GM23248 (cell line): ENCODE data around the gene HEBP2. TPM values are rescaled to one million over a fixed set of nuclear protein-coding genes. Genes with fewer than 3 reads are reported as not detected.

Experiments used
- DNase-seq: peaks from one replicate; pipeline ENCODE4 v3.0.0-alpha.2; 2015
- H2AFZ ChIP-seq: fragments of 200-600 bp; sonication (generic); 2 replicates; pipeline ENCODE4 v1.6.1; 2016; ENCODE audit warnings: antibody characterized with exemption
- H3F3A ChIP-seq: fragments of 200-600 bp; sonication (generic); 2 replicates; pipeline ENCODE4 v1.6.1; 2016; ENCODE audit warnings: mild to moderate bottlenecking, antibody characterized with exemption, mixed run types; ENCODE audit not compliant: insufficient read depth
- H3K27ac ChIP-seq: fragments of 200-600 bp; sonication (generic); 2 replicates; pipeline ENCODE4 v1.5.1; 2016; ENCODE audit warnings: mild to moderate bottlenecking
- H3K27me3 ChIP-seq: fragments of 200-600 bp; sonication (generic); replicated peaks from 2 replicates; pipeline ENCODE4 v1.6.1; 2016; ENCODE audit warnings: mild to moderate bottlenecking; ENCODE audit not compliant: insufficient read depth
- H3K36me3 ChIP-seq: fragments of 200-600 bp; sonication (generic); 2 replicates; pipeline ENCODE4 v1.6.1; 2016; ENCODE audit warnings: low read depth, mild to moderate bottlenecking
- H3K4me1 ChIP-seq: fragments of 200-600 bp; sonication (generic); 2 replicates; pipeline ENCODE4 v1.6.1; 2016; ENCODE audit warnings: mild to moderate bottlenecking; ENCODE audit not compliant: insufficient read depth
- H3K4me2 ChIP-seq: fragments of 200-600 bp; sonication (generic); one replicate; pipeline ENCODE4 v1.6.1; 2016; ENCODE audit warnings: mild to moderate bottlenecking; ENCODE audit not compliant: unreplicated experiment
- H3K4me3 ChIP-seq: fragments of 200-600 bp; sonication (generic); 2 replicates; pipeline ENCODE4 v1.5.1; 2016; ENCODE audit warnings: mild to moderate bottlenecking
- H3K79me2 ChIP-seq: fragments of 200-600 bp; sonication (generic); 2 replicates; pipeline ENCODE4 v1.6.1; 2016; ENCODE audit warnings: mild to moderate bottlenecking; ENCODE audit not compliant: insufficient read depth
- H3K9ac ChIP-seq: fragments of 200-600 bp; sonication (generic); 2 replicates; pipeline ENCODE4 v1.6.1; 2016; ENCODE audit warnings: mild to moderate bottlenecking
- H3K9me2 ChIP-seq: fragments of 200-600 bp; sonication (generic); 2 replicates; pipeline ENCODE4 v1.6.1; 2016; ENCODE audit warnings: mixed run types, mild to moderate bottlenecking, moderate library complexity; ENCODE audit not compliant: insufficient read depth
- H3K9me3 ChIP-seq: fragments of 200-600 bp; sonication (generic); one replicate; pipeline ENCODE4 v1.6.1; 2017; ENCODE audit warnings: low read depth
- H4K20me1 ChIP-seq: fragments of 200-600 bp; sonication (generic); 2 replicates; pipeline ENCODE4 v1.6.0; 2016; ENCODE audit not compliant: insufficient read depth
- EZH2 ChIP-seq: fragments of 200-600 bp; sonication (generic); IDR thresholded peaks from 2 replicates; pipeline ENCODE4 v1.6.1; 2018; ENCODE audit warnings: antibody characterized with exemption, mild to moderate bottlenecking; ENCODE audit not compliant: insufficient read depth, poor library complexity, severe bottlenecking
- EZH2phosphoT487 ChIP-seq: fragments of 200-600 bp; sonication (generic); IDR thresholded peaks from 2 replicates; pipeline ENCODE4 v1.6.1; 2018; ENCODE audit warnings: antibody characterized with exemption, moderate library complexity, mild to moderate bottlenecking, low read depth; ENCODE audit not compliant: insufficient read depth
- WGBS, 2 experiments: methylation state at CpG; one replicate each; pipeline ENCODE4 v1.1.6; 2015 to 2017; ENCODE audit warnings: low lambda C conversion rate in 2 of 2, low coverage in 1 of 2; ENCODE audit errors: missing lambda C conversion rate in 2 of 2; 5-methylcytosine and 5-hydroxymethylcytosine counted together
- in situ Hi-C: fragments of 300-500 bp; cut with MboI; formaldehyde crosslinking; loops from 2 replicates; pipeline ENCODE4 v1.15.0; 2020
- polyA plus RNA-seq: library from polyadenylated mRNA; unstranded; fragments of >200 nt; fragmentation: Nextera tagmentation; extraction: Ambion mirVana; gene quantifications from 2 replicates; pipeline ENCODE4 v1.2.1, GENCODE V29; 2016
- total RNA-seq: library from RNA; depleted of rRNA; stranded (reverse); fragments of >200 nt; shearing (Covaris generic); gene quantifications from 2 replicates; pipeline ENCODE4 v1.2.3, GENCODE V29; 2014

HEBP2 gene
- total and polyA plus RNA-seq, 2 experiments from 2014 or later: 62.8 to 102 TPM

- Histone ChIP-seq H3K9me2 (no peaks in the 10 kb centered on the region), H4K20me1 (no peaks in the 10 kb centered on the region), H3K4me2 (no peak overlapping the region), H3F3A (no peaks in the 10 kb centered on the region), H3K9ac (no peak overlapping the region), H3K4me1 (no peaks in the 10 kb centered on the region), H3K27me3 (no peaks in the 10 kb centered on the region), H3K4me3 (no peak overlapping the region), H3K27ac (no peak overlapping the region), H3K36me3 (no peaks in the 10 kb centered on the region), H2AFZ (no peak overlapping the region), H3K9me3 (no peaks in the 10 kb centered on the region), H3K79me2 (no peaks in the 10 kb centered on the region)
- WGBS, 2 experiments: 95 to 96% methylated on average over 11 of the region's 11 CpGs
- in situ Hi-C loops: loop anchor here (5.0 to 25.0 kb wide), 3 partner anchors 75 to 330 kb away; partner anchors contain the start of gene CCDC28A
- TF ChIP-seq EZH2: no peak
- TF ChIP-seq EZH2phosphoT487: no peak
- DNase-seq: no peak
These were observed 28.0 kb downstream of the HEBP2 start for GRCh38 chr6:138432063-138432356.

GRCh38 chr6:138434096-138434495 lies 30.1 kb downstream of the HEBP2 start:
- Histone ChIP-seq H4K20me1 (no peaks in the 10 kb centered on the region), H3K27me3 (no peaks in the 10 kb centered on the region), H3K4me3 (no peak overlapping the region), H2AFZ (no peak overlapping the region), H3K9me2 (no peaks in the 10 kb centered on the region), H3K36me3 (no peaks in the 10 kb centered on the region), H3K4me2 (no peak overlapping the region), H3F3A (no peaks in the 10 kb centered on the region), H3K9ac (no peak overlapping the region), H3K4me1 (no peaks in the 10 kb centered on the region), H3K9me3 (no peaks in the 10 kb centered on the region), H3K27ac (no peak overlapping the region), H3K79me2 (no peaks in the 10 kb centered on the region)
- no peak for TF ChIP-seq EZH2phosphoT487
- no peak for TF ChIP-seq EZH2
- no peak for DNase-seq
- 69 to 76% methylated on average over 3 of the region's 3 CpGs for WGBS, 2 experiments
- in situ Hi-C loops: loop anchor here (5.0 to 25.0 kb wide), 3 partner anchors 73 to 328 kb away; partner anchors contain the start of gene CCDC28A

- in situ Hi-C loops: loop anchor here (5.0 to 25.0 kb wide), 3 partner anchors 72 to 327 kb away; partner anchors contain the start of gene CCDC28A
- no peak for DNase-seq
- Histone ChIP-seq H3K4me3 (no peak overlapping the region), H3K27ac (no peak overlapping the region), H2AFZ (no peak overlapping the region), H3K36me3 (no peaks in the 10 kb centered on the region), H3K79me2 (no peaks in the 10 kb centered on the region), H3K27me3 (no peaks in the 10 kb centered on the region), H3F3A (no peaks in the 10 kb centered on the region), H3K4me2 (no peak overlapping the region), H3K9ac (no peak overlapping the region), H3K9me2 (no peaks in the 10 kb centered on the region), H3K4me1 (no peaks in the 10 kb centered on the region), H4K20me1 (no peaks in the 10 kb centered on the region), H3K9me3 (no peaks in the 10 kb centered on the region)
- WGBS, 2 experiments: 88 to 91% methylated on average over 4 of the region's 4 CpGs
- TF ChIP-seq EZH2 (no peak), EZH2phosphoT487 (no peak)
These were observed 30.9 kb downstream of the HEBP2 start for GRCh38 chr6:138434925-138435324.

GRCh38 chr6:138439546-138439945 lies 35.5 kb downstream of the HEBP2 start:
- in situ Hi-C loops: loop anchor here (10.0 to 25.0 kb wide), 2 partner anchors 155 to 323 kb away; partner anchors contain the start of gene CCDC28A
- H3K27me3 ChIP-seq: no peaks in the 10 kb centered on the region
- H4K20me1 ChIP-seq: no peaks in the 10 kb centered on the region
- H3F3A ChIP-seq: no peaks in the 10 kb centered on the region
- H3K4me1 ChIP-seq: no peaks in the 10 kb centered on the region
- DNase-seq: no peak
- no peak overlapping the region for H3K27ac ChIP-seq
- no peak overlapping the region for H3K4me3 ChIP-seq
- H3K9me3 ChIP-seq: no peaks in the 10 kb centered on the region
- H3K9ac ChIP-seq: no peak overlapping the region
- no peak overlapping the region for H3K4me2 ChIP-seq
- no peaks in the 10 kb centered on the region for H3K36me3 ChIP-seq
- no peaks in the 10 kb centered on the region for H3K9me2 ChIP-seq
- no peak overlapping the region for H2AFZ ChIP-seq
- H3K79me2 ChIP-seq: no peaks in the 10 kb centered on the region
- TF ChIP-seq EZH2phosphoT487 (no peak), EZH2 (no peak)
- WGBS, 2 experiments: 96 to 97% methylated on average over 7 of the region's 7 CpGs

GRCh38 chr6:138440296-138440695 lies 36.3 kb downstream of the HEBP2 start:
- Histone ChIP-seq H3K9me2 (no peaks in the 10 kb centered on the region), H2AFZ (no peak overlapping the region), H3K79me2 (no peaks in the 10 kb centered on the region), H3K4me1 (no peaks in the 10 kb centered on the region), H3K4me2 (no peak overlapping the region), H3K9me3 (no peaks in the 10 kb centered on the region), H3K27ac (no peak overlapping the region), H3K27me3 (no peaks in the 10 kb centered on the region), H3K36me3 (no peaks in the 10 kb centered on the region), H3K4me3 (no peak overlapping the region), H4K20me1 (no peaks in the 10 kb centered on the region), H3F3A (no peaks in the 10 kb centered on the region), H3K9ac (no peak overlapping the region)
- DNase-seq: no peak
- in situ Hi-C loops: loop anchor here (25.0 kb wide), 1 partner anchor 322 kb away; the partner anchor contains the start of gene CCDC28A
- 63 to 70% methylated on average over 3 of the region's 3 CpGs for WGBS, 2 experiments
- TF ChIP-seq EZH2: no peak
- no peak for TF ChIP-seq EZH2phosphoT487
